ENCODE measurements around the gene CST3.
A peak's percentile ranks its signal among the peaks of the same experiment; 100 is the strongest.
"Not testable (repeated sequence)": the region's sequence is repeated elsewhere in the genome, so short reads cannot be mapped to it uniquely, and the experiment has no call there.

The CST3 gene

GRCh38 chr20:23627501-23627900, 10.3 kb downstream of the CST3 start:
- ATAC-seq, result no peak

- no peak for ATAC-seq
Measured at GRCh38 chr20:23626040-23626620, 11.6 kb downstream of the CST3 start.

GRCh38 chr20:23625236-23625964, 12.4 kb downstream of the CST3 start:
- ATAC-seq, result no peak

- ATAC-seq, result no peak
Measured at GRCh38 chr20:23624324-23624691, 13.4 kb downstream of the CST3 start.

GRCh38 chr20:23623666-23624323, 14.0 kb downstream of the CST3 start:
- ATAC-seq, result no peak

GRCh38 chr20:23622839-23623343, 14.9 kb downstream of the CST3 start:
- no peak for ATAC-seq

- not testable (repeated sequence) for ATAC-seq
Measured at GRCh38 chr20:23622401-23622800, 15.4 kb downstream of the CST3 start.

- ATAC-seq, result not testable (repeated sequence)
Measured at GRCh38 chr20:23620670-23621386, 16.9 kb downstream of the CST3 start.

- ATAC-seq, result no peak
Measured at GRCh38 chr20:23614163-23614562, 23.6 kb downstream of the CST3 start.

- no peak for ATAC-seq
Measured at GRCh38 chr20:23613676-23614075, 24.1 kb downstream of the CST3 start.

GRCh38 chr20:23612396-23612795, 25.4 kb downstream of the CST3 start:
- no peak for ATAC-seq

- ATAC-seq, result no peak
Measured at GRCh38 chr20:23609486-23610109, 28.2 kb downstream of the CST3 start.

- no peak for ATAC-seq
Measured at GRCh38 chr20:23608251-23608846, 29.4 kb downstream of the CST3 start.

GRCh38 chr20:23607497-23608245, 30.1 kb downstream of the CST3 start:
- no peak for ATAC-seq

GRCh38 chr20:23606652-23607049, 31.1 kb downstream of the CST3 start:
- ATAC-seq, result peak; percentile 65 to 76

GRCh38 chr20:23605867-23606651, 31.7 kb downstream of the CST3 start, which contains the start of gene CST9:
Gene CST9, minus strand, starts transcription at chr20:23605917. Its CDS starts 53 bp downstream, at chr20:23605864.
- ATAC-seq, result no peak

- ATAC-seq, result no peak
Measured at GRCh38 chr20:23604306-23604705, 33.4 kb downstream of the CST3 start.

GRCh38 chr20:23603321-23603720, 34.4 kb downstream of the CST3 start:
- ATAC-seq, result no peak

- ATAC-seq, result no peak
Measured at GRCh38 chr20:23602699-23603098, 35.1 kb downstream of the CST3 start.

- no peak for ATAC-seq
Measured at GRCh38 chr20:23602241-23602640, 35.5 kb downstream of the CST3 start.

- no peak for ATAC-seq
Measured at GRCh38 chr20:23601715-23602114, 36.0 kb downstream of the CST3 start.

Measured in activated CD4-positive, CD25-positive, alpha-beta regulatory T cell treated with anti-CD3 and anti-CD28 coated beads, Interleukin-2, amount 50 U/mL, for 24 hours (primary cell).